ENCODE results near the gene PFN1. TPM values are rescaled to one million over a fixed set of nuclear protein-coding genes. Genes with fewer than 3 reads are reported as not detected.
A peak's percentile ranks its signal among the peaks of the same experiment; 100 is the strongest.

Gene PFN1
- total and polyA plus RNA-seq, 9 of the 15 experiments (the other 6 are each of a cell fraction or from before 2014, with no cell fraction given): 60.5 to 1,479 (median 456) TPM

GRCh38 chr17:4939796-4940554 is 8.4 kb downstream of the PFN1 start, which contains the start of the genes RNF167 and SLC25A11 (continued):
- TF ChIP-seq HINFP (tag; conservative IDR thresholded peaks at IDR 0.05; ENCODE audit: low read depth) (no peak), DACH1 (IDR thresholded peaks at IDR 0.05; ENCODE audit: partially characterized antibody) (no peak), FOXO4 (CRISPR knock-in tag; IDR thresholded peaks at IDR 0.05) (no peak), TAF9B (IDR thresholded peaks at IDR 0.05; ENCODE audit: partially characterized antibody) (no peak), CHD7 (IDR thresholded peaks at IDR 0.05; ENCODE audit: low read depth, low read length) (no peak), ETS2 (tag; IDR thresholded peaks at IDR 0.05; ENCODE audit: borderline replicate concordance, poor library complexity, severe bottlenecking) (no peak), ZNF311 (CRISPR knock-in tag; IDR thresholded peaks at IDR 0.05) (no peak)
- TF ChIP-seq, protein P1, sequence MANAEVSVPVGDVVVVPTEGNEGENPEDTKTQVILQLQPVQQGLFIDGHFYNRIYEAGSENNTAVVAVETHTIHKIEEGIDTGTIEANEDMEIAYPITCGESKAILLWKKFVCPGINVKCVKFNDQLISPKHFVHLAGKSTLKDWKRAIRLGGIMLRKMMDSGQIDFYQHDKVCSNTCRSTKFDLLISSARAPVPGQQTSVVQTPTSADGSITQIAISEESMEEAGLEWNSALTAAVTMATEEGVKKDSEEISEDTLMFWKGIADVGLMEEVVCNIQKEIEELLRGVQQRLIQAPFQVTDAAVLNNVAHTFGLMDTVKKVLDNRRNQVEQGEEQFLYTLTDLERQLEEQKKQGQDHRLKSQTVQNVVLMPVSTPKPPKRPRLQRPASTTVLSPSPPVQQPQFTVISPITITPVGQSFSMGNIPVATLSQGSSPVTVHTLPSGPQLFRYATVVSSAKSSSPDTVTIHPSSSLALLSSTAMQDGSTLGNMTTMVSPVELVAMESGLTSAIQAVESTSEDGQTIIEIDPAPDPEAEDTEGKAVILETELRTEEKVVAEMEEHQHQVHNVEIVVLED (CRISPR knock-in tag; IDR thresholded peaks at IDR 0.05): peak; percentile 88
- TF ChIP-seq, protein P2, sequence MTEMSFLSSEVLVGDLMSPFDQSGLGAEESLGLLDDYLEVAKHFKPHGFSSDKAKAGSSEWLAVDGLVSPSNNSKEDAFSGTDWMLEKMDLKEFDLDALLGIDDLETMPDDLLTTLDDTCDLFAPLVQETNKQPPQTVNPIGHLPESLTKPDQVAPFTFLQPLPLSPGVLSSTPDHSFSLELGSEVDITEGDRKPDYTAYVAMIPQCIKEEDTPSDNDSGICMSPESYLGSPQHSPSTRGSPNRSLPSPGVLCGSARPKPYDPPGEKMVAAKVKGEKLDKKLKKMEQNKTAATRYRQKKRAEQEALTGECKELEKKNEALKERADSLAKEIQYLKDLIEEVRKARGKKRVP (CRISPR knock-in tag; IDR thresholded peaks at IDR 0.05): no peak
